Fibroblast of peridontal ligament (primary cell): ENCODE data around the gene MTMR10.

Experiments used
- DNase-seq: peaks from one replicate; pipeline ENCODE4 v3.0.0-alpha.2; 2010; ENCODE audit errors: extremely low read depth

The MTMR10 gene

GRCh38 chr15:31012455-31012854, 21.0 kb upstream of the MTMR10 start:
- DNase-seq = no peak

- DNase-seq = no peak
Observed at GRCh38 chr15:31010036-31010435, 18.6 kb upstream of the MTMR10 start.

GRCh38 chr15:31005660-31006059, 14.2 kb upstream of the MTMR10 start:
- no peak for DNase-seq

- DNase-seq = no peak
Observed at GRCh38 chr15:31004220-31004733, 12.8 kb upstream of the MTMR10 start.

GRCh38 chr15:31001702-31002101, 10.3 kb upstream of the MTMR10 start:
- DNase-seq = no peak

GRCh38 chr15:30999729-31000128, 8.3 kb upstream of the MTMR10 start:
- no peak for DNase-seq

GRCh38 chr15:30997270-30997669, 5.8 kb upstream of the MTMR10 start:
- DNase-seq = no peak

GRCh38 chr15:30992249-30992864, 929 bp upstream of the MTMR10 start:
- no peak for DNase-seq

GRCh38 chr15:30990446-30991254, 778 bp downstream of the MTMR10 start:
- peak; percentile 44 for DNase-seq

GRCh38 chr15:30990036-30990435, 1.4 kb downstream of the MTMR10 start:
- peak; percentile 11 for DNase-seq

GRCh38 chr15:30985081-30985531, 6.3 kb downstream of the MTMR10 start:
- DNase-seq = peak; percentile 34

- no peak for DNase-seq
Observed at GRCh38 chr15:30984542-30984941, 6.9 kb downstream of the MTMR10 start.

- DNase-seq = peak; percentile 12
Observed at GRCh38 chr15:30984118-30984517, 7.3 kb downstream of the MTMR10 start.

GRCh38 chr15:30979457-30979856, 12.0 kb downstream of the MTMR10 start:
- DNase-seq = no peak

GRCh38 chr15:30978328-30978727, 13.1 kb downstream of the MTMR10 start:
- no peak for DNase-seq

- DNase-seq = no peak
Observed at GRCh38 chr15:30974112-30974511, 17.3 kb downstream of the MTMR10 start.

- no peak for DNase-seq
Observed at GRCh38 chr15:30973379-30973778, 18.0 kb downstream of the MTMR10 start.

GRCh38 chr15:30969724-30970123, 21.7 kb downstream of the MTMR10 start:
- DNase-seq = no peak

GRCh38 chr15:30963681-30964080, 27.7 kb downstream of the MTMR10 start:
- DNase-seq = no peak

GRCh38 chr15:30962659-30963058, 28.8 kb downstream of the MTMR10 start:
- DNase-seq = no peak

- no peak for DNase-seq
Observed at GRCh38 chr15:30962079-30962478, 29.3 kb downstream of the MTMR10 start.

GRCh38 chr15:30958219-30958618, 33.2 kb downstream of the MTMR10 start:
- peak; percentile 21 for DNase-seq
